ENCODE data around the gene IL4R. TPM values are rescaled to one million over a fixed set of nuclear protein-coding genes. Genes with fewer than 3 reads are reported as not detected.
"Not testable (repeated sequence)": the region's sequence is repeated elsewhere in the genome, so short reads cannot be mapped to it uniquely, and the experiment has no call there.

Gene IL4R
- total RNA-seq, result 100 to 1,000 TPM; 183 to 190 TPM

DNA sequence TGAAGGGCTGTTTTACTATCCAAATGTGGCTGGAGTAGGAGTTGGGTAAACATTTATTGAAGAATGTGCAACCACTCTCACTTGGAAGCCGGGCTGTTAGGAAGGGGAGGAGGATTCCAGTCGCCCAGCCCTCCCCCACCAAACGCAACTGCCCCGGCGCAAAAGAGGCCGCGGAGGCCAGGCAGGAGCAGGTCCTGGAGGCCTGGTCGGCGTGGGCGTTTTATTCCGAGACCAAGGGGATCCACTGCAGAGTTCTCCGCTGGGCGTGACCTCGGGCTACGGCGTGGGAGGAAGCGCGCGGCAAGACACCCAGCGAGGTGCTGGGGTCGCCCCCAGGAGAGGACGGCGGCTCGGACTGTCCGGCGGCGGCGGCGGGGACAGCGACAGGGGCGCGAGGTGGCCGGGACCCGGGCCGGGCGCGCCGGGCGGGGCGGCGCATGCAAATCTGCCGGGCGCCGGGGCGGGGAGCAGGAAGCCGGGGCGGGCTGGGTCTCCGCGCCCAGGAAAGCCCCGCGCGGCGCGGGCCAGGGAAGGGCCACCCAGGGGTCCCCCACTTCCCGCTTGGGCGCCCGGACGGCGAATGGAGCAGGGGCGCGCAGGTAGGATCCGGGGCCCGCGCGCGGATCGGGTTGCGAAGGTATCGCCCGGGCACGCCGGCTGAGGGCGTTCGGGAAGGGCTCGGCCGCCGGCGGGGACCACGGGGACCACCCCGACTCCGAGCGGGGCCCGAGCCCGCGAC, at the start of gene IL4R:
TSS of gene IL4R (plus strand) at position 553 of the 739 bp plus-strand sequence. CDS start 26,230 bp downstream, outside the sequence.
- Mint-ChIP-seq H3K9me3 (no peaks in the 10 kb centered on the region), H3K4me1 (peaks cover 47% of the 10 kb centered on the region)

GRCh38 chr16:27264151-27264550, 49.6 kb upstream of the IL4R start:
- H3K36me3 Mint-ChIP-seq, result peaks cover 62% of the 10 kb centered on the region
- no peaks in the 10 kb centered on the region for H3K27me3 Mint-ChIP-seq
- no peak overlapping the region for H3K27ac Mint-ChIP-seq
- peaks cover 3% of the 10 kb centered on the region for H3K9me3 Mint-ChIP-seq
- no peak for DNase-seq
- H3K4me1 Mint-ChIP-seq, result peaks cover 69% of the 10 kb centered on the region
- no peak overlapping the region for H3K4me3 Mint-ChIP-seq

More for the DNA sequence above, at the start of gene IL4R:
- Mint-ChIP-seq H3K27me3 (no peaks in the 10 kb centered on the region), H3K4me3 (peak within 1 kb of the TSS; percentile 98), H3K27ac (peak within 1 kb of the TSS; percentile 99), H3K36me3 (peaks cover 40% of the 10 kb centered on the region)
- peak; percentile 87 for DNase-seq

DNA sequence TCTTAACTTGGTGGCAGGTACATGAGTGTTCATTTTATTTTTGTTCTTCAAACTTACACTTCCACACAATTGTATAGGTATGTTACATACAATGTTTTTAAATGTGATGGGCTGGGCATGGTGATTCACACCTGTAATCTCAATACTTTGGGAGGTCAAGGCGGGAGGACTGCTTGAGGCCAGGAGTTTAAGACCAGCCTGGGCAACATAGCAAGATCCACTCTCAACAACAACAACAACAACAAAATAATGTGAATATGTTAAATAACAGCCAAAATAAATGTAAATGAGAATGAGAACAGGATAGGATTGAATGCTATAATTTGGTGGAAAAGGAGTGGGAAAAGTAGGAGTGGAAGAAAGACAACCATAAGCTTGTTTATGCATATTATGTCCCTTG, 47.8 kb upstream of the IL4R start:
- H3K27ac Mint-ChIP-seq, result peak overlapping the region; percentile 7
- H3K9me3 Mint-ChIP-seq, result peaks cover 3% of the 10 kb centered on the region
- peaks cover 64% of the 10 kb centered on the region for H3K36me3 Mint-ChIP-seq
- no peaks in the 10 kb centered on the region for H3K27me3 Mint-ChIP-seq
- no peak for DNase-seq
- H3K4me3 Mint-ChIP-seq, result peak overlapping the region; percentile 20
- peaks cover 76% of the 10 kb centered on the region for H3K4me1 Mint-ChIP-seq

DNA sequence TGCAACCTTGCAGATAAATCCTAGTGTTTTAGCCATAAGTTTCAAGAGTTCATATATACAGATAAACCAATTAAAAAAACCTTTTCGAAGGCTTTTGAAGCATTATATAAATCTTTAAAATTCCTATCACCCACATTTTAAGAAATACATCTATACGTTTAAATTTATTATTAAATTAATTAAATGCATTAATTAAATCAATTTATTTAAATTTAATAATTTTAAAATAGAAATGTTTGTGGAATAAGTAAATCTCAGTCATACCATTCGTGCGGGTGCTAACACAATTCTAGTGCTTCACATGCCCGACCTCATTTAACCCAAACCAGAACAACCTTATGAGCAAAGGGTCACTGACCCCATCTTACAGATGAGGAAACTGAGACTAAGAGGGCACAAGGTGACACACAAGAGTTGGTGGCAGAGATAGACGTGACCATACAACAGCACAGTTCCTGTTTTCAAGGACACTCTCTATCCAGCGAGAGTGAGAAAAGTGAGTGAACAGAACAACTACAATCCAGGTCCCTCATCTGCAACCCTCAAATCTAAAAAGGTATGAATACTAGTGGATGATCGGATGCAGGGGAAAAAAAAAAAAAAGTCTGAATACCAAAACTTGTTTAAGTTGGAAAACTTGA, 46.6 kb upstream of the IL4R start:
- DNase-seq, result no peak
- Mint-ChIP-seq H3K4me1 (peaks cover 76% of the 10 kb centered on the region), H3K4me3 (peak overlapping the region; percentile 98), H3K9me3 (peaks cover 9% of the 10 kb centered on the region), H3K36me3 (peaks cover 68% of the 10 kb centered on the region), H3K27ac (peak overlapping the region; percentile 99), H3K27me3 (no peaks in the 10 kb centered on the region)

GRCh38 chr16:27268376-27269299, 45.1 kb upstream of the IL4R start, which contains the start of gene NSMCE1:
Gene NSMCE1 (minus strand): TSS chr16:27268772. CDS start chr16:27257570, 11,202 bp downstream.
- peaks cover 61% of the 10 kb centered on the region for H3K36me3 Mint-ChIP-seq
- H3K4me1 Mint-ChIP-seq, result peaks cover 70% of the 10 kb centered on the region
- peaks cover 8% of the 10 kb centered on the region for H3K9me3 Mint-ChIP-seq
- peak; percentile 96 for DNase-seq
- peak within 1 kb of the TSS; percentile 98 for H3K4me3 Mint-ChIP-seq
- H3K27me3 Mint-ChIP-seq, result no peaks in the 10 kb centered on the region
- peak within 1 kb of the TSS; percentile 99 for H3K27ac Mint-ChIP-seq

- DNase-seq, result no peak
- Mint-ChIP-seq H3K36me3 (peaks cover 54% of the 10 kb centered on the region), H3K4me3 (peak overlapping the region; percentile 98), H3K9me3 (peaks cover 8% of the 10 kb centered on the region), H3K27me3 (no peaks in the 10 kb centered on the region), H3K4me1 (peaks cover 70% of the 10 kb centered on the region), H3K27ac (peak overlapping the region; percentile 99)
Measured at GRCh38 chr16:27269300-27270150, 44.2 kb upstream of the IL4R start.

- Mint-ChIP-seq H3K9me3 (peaks cover 8% of the 10 kb centered on the region), H3K27ac (peak overlapping the region; percentile 52), H3K4me1 (peaks cover 66% of the 10 kb centered on the region), H3K27me3 (no peaks in the 10 kb centered on the region), H3K4me3 (no peak overlapping the region), H3K36me3 (peaks cover 50% of the 10 kb centered on the region)
- DNase-seq, result no peak
Measured at GRCh38 chr16:27270349-27270748, 43.4 kb upstream of the IL4R start.

GRCh38 chr16:27272076-27272475, 41.7 kb upstream of the IL4R start:
- no peaks in the 10 kb centered on the region for H3K27me3 Mint-ChIP-seq
- H3K4me1 Mint-ChIP-seq, result peaks cover 69% of the 10 kb centered on the region
- no peak for DNase-seq
- peak overlapping the region; percentile 83 for H3K27ac Mint-ChIP-seq
- H3K36me3 Mint-ChIP-seq, result peaks cover 44% of the 10 kb centered on the region
- H3K9me3 Mint-ChIP-seq, result peaks cover 11% of the 10 kb centered on the region
- peak overlapping the region; percentile 30 for H3K4me3 Mint-ChIP-seq

- not testable (repeated sequence) for H3K27me3 Mint-ChIP-seq, DNase-seq, H3K4me3 Mint-ChIP-seq
- Mint-ChIP-seq H3K36me3 (peaks cover 38% of the 10 kb centered on the region), H3K4me1 (peaks cover 64% of the 10 kb centered on the region), H3K9me3 (peaks cover 11% of the 10 kb centered on the region), H3K27ac (peak overlapping the region; percentile 96)
Measured at GRCh38 chr16:27272697-27273096, 41.1 kb upstream of the IL4R start.

DNA sequence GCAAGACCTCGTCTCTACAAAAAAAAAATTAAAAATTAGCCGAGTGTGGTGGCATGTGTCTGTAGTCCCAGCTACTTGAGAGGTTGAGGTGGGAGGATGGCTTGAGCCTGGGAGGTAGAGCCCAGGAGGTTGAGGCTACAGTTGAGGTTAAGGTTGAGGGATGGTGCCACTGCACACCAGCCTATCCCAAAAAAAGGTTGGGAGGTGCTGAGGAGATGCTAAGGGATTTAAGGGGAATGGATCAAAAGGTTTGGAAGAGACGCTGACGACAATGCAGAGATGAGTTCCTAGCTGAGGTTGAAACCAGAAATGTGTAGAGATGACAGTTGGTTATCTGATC, 40.5 kb upstream of the IL4R start:
- H3K27ac Mint-ChIP-seq, result peak overlapping the region; percentile 96
- H3K4me3 Mint-ChIP-seq, result peak overlapping the region; percentile 50
- H3K4me1 Mint-ChIP-seq, result peaks cover 60% of the 10 kb centered on the region
- peaks cover 11% of the 10 kb centered on the region for H3K9me3 Mint-ChIP-seq
- no peaks in the 10 kb centered on the region for H3K27me3 Mint-ChIP-seq
- peaks cover 34% of the 10 kb centered on the region for H3K36me3 Mint-ChIP-seq
- DNase-seq, result no peak

GRCh38 chr16:27273670-27274423, 39.9 kb upstream of the IL4R start:
- Mint-ChIP-seq H3K9me3 (peaks cover 11% of the 10 kb centered on the region), H3K36me3 (peaks cover 32% of the 10 kb centered on the region), H3K4me1 (peaks cover 58% of the 10 kb centered on the region), H3K27ac (peak overlapping the region; percentile 96), H3K27me3 (no peaks in the 10 kb centered on the region), H3K4me3 (peak overlapping the region; percentile 50)
- DNase-seq, result peak; percentile 63

DNA sequence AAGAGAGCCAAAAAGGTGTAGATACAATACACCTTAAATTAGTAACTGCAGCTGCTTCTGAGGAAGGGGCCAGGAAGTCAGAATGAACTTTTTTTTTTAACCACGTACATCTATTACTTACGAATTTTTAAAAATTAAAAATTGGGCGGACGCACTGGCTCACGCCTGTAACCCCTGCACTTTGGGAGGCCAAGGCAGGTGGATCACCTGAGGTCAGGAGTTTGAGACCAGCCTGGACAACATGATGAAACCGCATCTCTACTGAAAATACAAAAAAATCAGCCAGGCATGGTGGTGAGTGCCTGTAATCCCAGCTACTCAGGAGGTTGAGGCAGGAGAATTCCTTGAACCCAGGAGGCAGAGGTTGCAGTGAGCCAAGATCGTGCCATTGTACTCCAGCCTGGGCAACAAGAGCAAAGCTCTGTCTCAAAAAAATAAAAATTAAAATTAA, 39.3 kb upstream of the IL4R start:
- H3K4me1 Mint-ChIP-seq, result peaks cover 58% of the 10 kb centered on the region
- H3K36me3 Mint-ChIP-seq, result peaks cover 32% of the 10 kb centered on the region
- H3K4me3 Mint-ChIP-seq, result peak overlapping the region; percentile 50
- H3K27me3 Mint-ChIP-seq, DNase-seq: not testable (repeated sequence)
- peak overlapping the region; percentile 96 for H3K27ac Mint-ChIP-seq
- H3K9me3 Mint-ChIP-seq, result peaks cover 11% of the 10 kb centered on the region

- peaks cover 50% of the 10 kb centered on the region for H3K4me1 Mint-ChIP-seq
- H3K27me3 Mint-ChIP-seq, result no peaks in the 10 kb centered on the region
- H3K4me3 Mint-ChIP-seq, result no peak overlapping the region
- H3K9me3 Mint-ChIP-seq, result peaks cover 11% of the 10 kb centered on the region
- H3K36me3 Mint-ChIP-seq, result peaks cover 27% of the 10 kb centered on the region
- no peak for DNase-seq
- H3K27ac Mint-ChIP-seq, result peak overlapping the region; percentile 76
Measured at GRCh38 chr16:27275394-27275793, 38.4 kb upstream of the IL4R start.

All from activated naive CD8-positive, alpha-beta T cell treated with anti-CD3 and anti-CD28 coated beads for 36 hours (primary cell).